NOMO-1 treated with DMSO at 0.1 percent for 48 hours (cell line): ENCODE data around the gene KCNQ5.

Experiments
- DNase-seq: peaks from one replicate; lab custom pipeline; 2025; ENCODE audit not compliant: unreplicated experiment; lab: John Stamatoyannopoulos, UW

The KCNQ5 gene

DNA sequence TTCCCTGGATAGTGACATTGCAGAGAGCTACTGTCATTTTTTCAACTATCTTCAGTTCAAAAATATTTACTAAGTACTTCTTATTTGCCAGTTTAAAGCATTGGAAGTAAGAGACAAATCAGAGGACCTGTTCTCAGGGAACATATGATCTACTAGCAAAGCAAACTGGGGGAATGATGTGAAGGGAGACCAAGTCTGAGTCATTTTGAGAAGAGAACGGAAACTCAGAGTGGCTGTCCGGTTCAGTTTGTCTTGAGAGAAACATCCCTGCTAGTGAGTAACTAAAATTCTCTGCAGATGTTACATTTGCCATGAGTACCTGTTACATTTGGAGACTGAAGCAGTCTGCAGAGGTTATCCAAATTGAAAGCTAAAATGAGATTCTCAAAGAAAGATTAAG lies 118.3 kb downstream of the KCNQ5 start:
- DNase-seq: peak; percentile 8

DNA sequence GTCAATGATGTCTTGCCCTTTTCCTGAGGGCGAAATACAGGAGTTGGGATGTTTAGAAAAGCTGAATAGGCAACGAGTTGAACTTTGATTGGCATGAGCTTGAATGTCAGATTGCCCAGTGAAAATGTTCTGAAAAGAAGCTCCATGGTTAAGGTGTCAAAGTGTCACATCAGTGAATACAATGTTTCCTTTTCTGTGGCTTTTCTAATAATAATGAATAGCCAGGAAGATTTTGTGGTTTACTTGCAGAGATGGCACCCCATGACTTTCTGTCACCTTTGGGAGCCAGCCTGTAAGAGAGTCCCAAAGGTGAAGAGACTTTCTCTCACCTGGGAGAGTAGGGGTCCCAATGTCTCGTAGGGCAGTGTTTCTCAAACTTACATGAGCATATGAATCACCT lies 119.2 kb downstream of the KCNQ5 start:
- DNase-seq: no peak

DNA sequence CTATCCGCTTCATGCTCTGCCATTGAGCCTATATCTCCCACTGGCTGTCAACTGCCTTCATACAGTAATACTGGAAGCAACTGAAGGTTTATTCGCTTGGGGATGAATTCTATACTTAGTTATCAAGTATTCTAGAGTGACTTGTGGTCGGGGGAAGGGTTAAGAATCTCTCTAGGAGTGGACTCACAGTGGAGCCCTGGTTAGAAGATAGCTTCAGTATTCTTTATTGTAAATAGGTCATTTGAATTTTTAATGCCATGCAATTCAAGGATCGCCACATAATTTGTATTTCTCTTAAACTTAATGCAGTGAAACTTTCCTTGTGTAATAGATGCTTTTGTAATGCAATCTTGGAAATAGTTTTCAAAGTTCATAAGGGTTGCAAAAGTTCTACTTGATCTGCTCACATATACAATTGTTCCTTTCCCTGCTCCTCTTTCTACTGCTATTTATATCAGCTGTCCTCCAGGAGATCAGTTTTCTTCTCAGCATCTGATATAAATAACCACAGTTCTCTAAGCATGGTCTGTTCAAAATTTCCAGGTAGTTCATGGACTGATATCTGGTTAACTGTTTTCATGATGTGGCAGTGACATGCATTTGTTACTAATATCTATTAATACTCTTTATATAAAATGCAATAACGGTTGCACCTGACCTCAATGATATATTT lies 120.3 kb downstream of the KCNQ5 start:
- no peak for DNase-seq

DNA sequence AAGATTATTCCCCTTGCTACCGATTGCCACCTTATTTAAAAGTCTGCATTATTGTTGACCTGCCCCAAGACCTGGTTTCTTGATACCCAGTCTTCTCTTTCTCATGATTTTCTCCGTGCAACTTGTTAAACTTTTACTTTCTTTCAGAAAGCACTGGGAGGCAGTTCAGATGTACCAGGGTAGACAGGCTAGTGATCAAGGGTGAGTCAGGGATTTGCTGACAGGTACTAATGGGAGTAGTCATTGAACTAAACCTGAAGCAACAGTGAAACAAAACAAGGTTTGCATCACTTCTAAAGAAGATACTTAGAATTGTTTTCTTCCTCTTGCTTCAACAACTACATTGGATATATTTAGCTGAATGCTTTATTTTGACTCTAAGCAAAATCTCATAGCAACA lies 124.4 kb downstream of the KCNQ5 start:
- DNase-seq: no peak

DNA sequence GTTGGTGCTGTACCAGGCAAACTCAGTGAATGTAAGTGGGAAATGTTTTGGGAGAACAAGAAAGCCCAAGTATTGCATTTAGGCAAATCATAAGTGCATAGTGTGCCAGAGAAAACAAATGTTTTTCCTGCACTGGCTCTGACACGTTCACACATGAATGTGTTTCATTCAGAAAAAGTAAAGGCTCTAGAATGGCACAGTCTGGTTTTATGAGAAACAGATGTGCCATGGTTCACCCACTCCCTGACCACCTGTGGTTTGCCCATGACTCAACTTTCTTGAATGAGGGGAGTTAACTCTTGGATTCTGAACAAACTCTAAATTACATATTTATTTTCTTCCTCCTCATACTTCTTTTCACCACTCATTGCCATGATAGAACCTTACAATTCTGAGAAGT lies 126.9 kb downstream of the KCNQ5 start:
- peak; percentile 6 for DNase-seq

DNA sequence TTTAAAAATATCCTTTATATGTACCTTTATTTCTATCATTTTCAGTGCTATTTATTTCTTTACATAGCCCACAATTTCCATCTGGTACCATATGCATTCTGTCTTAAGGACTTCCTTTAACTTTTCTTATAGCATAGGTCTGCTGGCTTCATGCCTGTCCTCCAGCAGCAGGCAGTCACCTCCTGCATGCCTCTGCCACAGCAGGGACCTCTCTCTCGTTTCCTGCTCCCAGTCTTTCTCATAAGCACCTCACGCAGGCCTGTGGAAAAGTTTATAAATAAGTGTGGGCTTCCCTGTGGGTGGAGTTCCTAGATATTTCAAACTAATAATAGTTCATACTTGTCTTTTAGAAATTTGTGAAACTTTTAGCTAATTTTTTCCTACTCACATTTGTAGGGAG lies 133.9 kb downstream of the KCNQ5 start:
- DNase-seq: no peak

DNA sequence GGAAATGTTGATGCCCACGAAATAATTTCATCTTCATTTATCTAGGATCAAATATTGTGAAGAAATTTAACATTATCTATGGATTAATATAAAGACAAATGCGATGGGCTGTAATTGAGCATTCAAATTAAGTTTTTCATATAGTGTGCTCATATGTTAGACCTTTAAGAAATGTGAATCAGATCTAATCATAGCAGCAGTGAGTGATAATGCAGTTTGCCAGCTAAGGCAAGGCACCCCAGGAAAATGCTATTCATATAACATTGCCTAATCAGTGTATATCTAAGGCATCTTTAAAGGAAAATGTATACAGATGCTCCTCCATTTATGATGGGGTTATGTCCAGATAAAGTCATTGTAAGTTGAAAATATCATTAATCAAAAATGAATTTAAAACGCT lies 135.2 kb downstream of the KCNQ5 start:
- no peak for DNase-seq

DNA sequence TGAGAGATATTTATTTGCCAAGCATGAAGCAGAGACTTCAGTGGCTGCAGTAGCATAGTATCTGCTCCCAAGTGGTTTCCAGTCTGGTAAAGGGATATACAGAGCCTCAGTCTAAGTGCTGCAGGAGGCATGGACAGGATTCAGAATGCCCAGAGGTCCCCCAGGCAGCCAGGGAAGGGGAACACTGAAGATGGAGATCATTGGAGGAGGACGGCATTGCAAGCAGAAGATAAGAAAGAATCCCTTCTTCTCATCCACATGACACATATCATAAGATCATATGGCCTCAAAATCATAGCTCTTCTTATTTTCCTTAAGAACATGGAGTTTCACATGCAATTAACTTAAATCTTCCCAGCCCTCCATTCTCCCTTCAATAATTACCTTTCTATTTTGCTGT lies 136.1 kb downstream of the KCNQ5 start:
- no peak for DNase-seq

DNA sequence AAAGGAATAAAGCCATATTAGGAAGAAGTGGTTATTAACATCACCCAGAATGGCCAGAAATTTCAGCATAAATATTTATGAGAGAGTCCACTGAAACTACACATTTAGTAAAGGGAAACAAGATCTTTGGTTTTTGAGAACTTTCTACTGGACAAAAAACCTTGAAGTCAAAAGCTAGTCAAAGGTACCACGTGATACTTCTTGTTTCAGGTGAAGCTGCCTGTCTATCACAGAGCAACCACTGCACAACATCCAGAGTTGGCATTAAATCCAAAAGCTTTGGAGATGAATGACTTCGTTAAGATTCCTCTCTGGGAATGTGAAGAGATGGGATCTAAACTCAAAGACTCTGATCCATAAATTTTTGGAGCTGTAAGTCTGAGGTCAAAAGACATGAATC lies 137.0 kb downstream of the KCNQ5 start:
- no peak for DNase-seq

DNA sequence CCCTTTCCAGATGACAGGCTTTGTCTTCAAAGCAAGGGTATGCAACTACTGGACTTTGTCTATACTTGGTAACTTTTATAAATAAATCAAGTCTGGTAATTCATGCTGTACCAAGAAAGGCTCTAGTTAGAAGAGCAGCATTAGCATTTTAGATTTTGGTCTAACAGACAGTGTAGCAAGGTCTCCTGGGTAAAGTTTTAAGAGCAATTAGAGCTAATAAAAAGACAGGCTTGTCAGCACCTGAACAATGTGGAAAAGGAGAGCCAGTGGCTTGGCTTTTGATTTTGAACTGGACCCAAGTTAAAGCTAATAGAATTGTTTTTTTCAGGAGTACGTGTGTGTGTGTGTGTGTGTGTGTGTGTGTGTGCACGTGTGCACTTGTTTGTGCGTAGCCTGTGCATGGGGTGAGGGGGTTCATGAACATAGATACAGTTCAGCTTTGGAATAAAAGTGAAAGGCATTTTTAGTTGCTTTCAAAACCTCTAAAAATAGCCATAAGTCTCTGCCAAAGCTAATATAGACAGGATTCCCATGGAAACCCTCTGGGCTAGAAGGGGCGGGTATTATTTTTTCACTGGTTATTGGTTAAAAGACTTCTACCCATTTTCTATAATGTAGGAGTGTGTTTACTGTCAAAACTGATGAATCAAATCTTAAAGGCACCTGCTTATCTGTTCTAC lies 138.4 kb downstream of the KCNQ5 start:
- no peak for DNase-seq

DNA sequence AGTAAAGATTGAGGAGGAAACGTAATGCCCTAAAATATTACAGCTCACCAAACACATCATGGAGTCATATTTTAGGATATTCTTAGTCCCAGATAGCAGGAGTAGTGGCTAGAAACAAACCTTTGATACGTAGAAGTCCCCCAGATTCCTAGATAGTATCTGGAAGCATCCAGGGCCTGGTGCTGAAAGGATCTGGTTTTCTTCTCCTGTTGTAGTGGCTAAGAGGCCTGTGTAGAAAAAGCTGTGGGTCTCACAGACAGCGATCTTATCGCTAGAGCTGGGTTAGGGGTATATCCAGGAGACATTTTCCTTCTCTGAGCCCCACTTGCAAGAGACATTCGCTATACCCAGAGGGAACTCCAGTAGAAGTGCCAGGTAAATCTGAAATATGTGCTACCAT lies 139.9 kb downstream of the KCNQ5 start:
- no peak for DNase-seq

DNA sequence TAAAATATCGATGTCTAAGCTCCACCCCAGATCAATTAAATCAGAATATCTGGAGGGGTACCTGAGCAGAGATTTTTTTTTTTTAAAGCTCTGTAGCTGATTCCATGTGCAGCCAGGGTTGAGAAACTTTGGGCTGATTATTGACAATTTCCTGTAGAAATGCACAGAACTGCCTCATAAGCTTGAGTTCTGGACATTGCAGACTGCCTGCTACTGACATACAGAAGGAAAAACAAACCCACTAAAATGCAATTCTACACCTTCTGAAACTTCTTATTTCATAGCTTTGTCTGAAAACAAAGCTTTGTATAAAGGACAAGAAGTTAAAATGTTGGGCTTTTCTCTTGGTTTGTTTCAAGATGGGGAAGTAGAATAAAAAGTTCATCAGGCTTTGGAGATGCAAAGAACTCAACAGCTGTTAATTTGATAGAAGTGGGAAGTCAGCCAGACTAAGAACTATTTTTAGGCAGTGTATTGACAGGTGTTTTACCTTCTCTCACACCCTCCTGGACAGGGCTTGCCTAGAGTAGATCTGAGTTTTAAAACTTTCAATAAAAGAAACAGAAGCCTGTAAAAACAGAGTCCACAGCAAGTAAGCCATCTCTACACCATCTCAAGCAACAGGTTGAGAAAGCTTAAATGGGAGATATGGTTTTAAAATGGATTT lies 147.7 kb downstream of the KCNQ5 start:
- peak; percentile 21 for DNase-seq

DNA sequence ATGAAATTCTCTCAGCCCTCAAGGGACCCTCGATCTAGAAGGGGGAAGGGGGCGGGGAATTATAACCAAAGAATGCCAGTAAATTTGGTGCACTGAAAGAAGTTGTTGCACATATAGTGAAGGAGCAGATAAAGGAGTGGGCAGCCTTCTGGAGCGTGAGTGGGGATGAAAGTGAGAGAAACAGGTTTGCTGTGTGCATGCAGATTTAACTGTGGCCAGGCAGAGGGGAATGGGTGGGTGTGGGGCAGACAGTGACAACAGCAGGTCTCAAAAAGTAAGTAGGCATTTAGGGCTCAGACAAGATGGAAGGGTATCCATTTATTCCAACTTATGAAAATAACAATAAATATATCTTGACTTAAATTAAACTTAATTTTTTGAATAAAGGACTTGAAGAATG lies 149.1 kb downstream of the KCNQ5 start:
- DNase-seq: no peak

DNA sequence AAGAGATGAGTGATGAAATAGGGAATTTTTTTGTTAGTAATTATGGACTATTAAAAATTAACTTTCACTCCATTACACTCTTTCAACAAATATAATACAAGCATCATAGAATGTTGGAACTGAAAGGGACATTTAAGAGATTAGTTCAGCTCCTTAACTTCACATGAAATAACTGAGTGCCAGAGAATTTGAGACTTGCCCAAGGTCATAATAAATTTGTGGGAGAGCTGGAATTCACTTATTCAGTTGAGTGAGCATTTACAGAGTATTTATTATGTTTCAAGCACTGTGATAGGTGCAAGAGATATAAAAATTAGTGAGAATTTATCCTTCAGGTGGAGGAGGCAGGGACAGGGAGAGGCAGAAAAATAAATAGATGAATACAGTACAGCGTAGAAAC lies 154.6 kb downstream of the KCNQ5 start:
- no peak for DNase-seq

DNA sequence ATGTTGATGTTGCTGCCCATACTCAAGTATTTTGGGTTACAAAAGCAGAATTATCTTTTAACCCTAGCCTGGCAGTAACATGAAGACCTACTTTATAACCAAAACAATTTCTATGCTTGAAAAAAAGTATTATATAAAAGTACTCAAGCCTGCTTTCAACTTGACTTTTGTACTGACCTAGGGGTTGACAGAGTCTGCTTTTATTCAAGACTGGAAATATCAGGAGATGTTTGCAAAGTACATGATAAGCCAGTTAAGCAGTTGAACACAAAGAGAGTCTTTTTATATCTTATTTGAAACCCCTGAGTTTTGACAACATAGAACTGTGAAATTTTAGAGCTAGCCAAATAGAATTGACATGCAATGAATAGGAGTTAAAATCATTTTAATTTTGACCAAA lies 159.8 kb downstream of the KCNQ5 start:
- no peak for DNase-seq

DNA sequence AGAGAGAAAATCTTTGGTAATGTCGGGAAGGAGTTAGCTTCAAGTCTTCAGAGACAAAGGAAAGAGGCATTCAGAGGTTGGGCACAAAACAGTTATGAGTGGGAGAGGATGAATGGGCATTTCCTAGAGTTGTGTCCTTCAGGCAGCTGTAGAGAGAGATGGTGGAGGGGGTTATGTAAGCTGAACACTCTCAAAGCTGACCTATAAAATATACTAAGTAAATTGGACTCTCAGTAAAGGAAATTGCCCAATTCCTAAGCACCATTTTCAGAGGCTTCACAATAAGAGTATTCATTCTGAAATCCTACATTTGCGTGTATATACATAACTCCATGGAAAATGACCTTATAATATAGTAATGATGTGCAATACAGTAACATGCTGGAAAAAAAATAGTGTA lies 161.2 kb downstream of the KCNQ5 start:
- DNase-seq: peak; percentile 6

DNA sequence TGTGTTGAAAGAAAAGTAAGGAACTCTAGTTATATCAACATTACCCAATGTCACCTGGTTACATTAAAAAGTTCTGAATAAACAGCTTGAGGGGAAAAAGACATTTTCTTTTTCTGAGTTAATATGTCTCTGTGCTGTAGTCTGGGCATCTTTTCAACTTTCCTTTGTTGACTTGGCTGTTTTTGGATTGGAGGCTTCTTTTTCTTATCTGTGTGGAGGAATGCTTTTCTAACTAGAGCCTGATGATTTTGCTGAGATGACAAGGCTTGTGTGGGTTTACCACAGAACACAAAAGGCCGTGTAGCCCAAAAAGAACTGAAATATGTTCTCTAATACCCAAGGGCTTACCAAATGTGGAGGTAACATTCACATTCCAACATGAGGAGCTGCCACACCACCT lies 161.8 kb downstream of the KCNQ5 start:
- no peak for DNase-seq

DNA sequence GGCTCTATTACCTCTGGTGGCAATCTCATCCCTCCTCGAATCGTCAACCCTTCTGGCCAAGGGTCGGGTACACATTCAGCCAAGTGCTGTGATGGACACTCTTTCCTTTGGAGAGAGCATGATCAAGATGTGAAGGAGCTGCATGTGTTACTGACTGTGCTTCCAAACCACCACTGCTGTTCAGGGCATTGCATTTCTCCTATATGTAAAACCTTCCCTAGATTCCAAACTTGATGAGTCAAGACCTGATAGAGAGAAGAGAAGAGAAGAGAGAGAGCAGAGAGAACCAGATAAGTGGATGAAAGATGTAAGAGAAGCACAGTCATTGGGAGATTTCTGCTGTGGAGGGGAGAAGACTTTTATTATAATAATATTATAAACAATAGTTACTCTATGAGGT lies 162.2 kb downstream of the KCNQ5 start:
- DNase-seq: no peak

DNA sequence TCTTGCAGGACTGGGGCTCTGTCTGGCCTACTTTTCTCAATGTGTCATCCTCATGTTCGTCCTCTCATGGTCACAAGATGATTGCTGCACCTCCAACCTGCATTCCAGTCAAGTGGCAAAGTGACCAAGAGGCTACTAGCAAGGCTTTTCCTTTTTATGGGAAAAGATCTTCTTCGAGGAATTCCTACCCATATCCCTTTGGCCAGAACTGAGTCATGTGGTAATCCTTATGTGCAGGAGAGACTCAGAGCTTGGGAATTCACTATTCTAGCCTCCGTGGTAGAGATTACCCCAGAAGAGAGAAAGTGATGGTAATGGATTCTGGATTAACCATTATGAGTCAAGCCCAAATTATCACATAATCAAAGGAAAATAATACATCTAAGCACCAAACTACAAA lies 162.7 kb downstream of the KCNQ5 start:
- DNase-seq: no peak

DNA sequence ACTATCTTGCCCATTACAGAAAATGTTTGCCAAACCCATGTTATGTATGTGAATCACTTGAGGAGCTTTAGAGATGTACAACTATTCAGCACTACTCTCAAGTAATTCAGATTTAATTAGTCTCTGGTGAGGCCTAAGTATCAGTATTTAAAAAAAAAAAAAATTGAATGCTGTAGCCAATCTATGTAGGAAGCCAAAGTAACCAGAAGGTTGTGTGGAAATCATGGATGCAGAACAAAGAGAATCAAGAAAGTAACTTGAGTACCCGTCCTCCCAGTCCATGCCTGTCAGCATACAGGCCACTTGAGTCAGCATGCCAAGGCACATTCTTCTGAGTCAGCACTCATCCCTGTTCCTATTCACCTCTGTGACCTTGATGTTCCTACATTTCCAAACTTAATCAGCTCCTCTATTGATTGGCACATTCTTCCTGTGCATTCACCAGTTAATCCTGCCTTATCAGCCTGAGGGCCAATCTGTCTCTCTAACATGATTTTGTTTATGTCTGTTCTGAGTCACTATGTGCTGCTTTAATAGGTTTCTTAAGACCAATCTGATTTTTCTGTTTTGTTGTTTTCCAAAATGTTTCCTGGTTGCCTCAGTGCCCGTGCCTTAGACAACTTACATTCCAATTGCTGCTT lies 165.6 kb downstream of the KCNQ5 start:
- DNase-seq: no peak

DNA sequence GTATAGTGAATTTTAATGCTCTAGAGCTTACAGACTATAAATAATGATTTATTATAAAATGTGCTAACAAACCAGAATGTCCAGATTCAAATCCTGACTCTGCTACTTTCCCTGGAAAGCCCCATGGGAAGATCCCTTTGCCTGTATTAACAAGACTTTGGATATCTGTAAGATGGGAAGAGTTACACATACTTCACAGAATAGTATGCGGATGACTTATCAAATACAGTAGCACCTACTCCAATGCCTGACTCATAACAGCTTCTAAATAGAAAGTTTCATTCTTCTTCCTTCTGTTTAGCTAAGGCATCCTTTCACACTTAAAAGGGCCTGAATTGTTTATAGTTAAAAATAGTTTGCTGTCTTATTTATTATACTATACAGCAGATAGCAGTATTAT lies 166.3 kb downstream of the KCNQ5 start:
- no peak for DNase-seq

DNA sequence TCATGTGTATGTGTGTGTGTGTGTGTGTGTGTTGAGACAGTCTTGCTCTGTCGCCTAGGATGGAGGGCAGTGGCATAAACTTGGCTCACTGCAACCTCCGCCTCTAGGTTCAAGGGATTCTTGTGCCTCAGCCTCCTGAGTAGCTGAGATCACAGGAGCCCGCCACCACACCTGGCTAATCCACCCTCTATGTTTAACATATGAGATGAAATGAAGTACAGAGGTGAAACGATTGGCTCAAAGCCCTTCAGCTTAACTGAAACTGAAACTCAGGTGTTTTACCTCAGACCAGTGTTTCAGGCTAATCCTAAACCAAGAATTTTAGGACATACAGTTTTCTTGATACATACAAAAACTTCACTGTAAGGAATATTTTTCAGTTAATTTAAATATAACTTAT lies 167.3 kb downstream of the KCNQ5 start:
- DNase-seq: no peak
